BE2C (cell line): ENCODE results near the gene CABP7.

Experiments
- DNase-seq: peaks from one replicate; pipeline ENCODE4 v3.0.0-alpha.2; 2020
- H3K27me3 ChIP-seq: fragments of 250-450 bp; sonication (Bioruptor Pico); 2 replicates; pipeline ENCODE4 v1.5.1; 2020; ENCODE audit warnings: mild to moderate bottlenecking
- H3K36me3 ChIP-seq: fragments of 250-450 bp; sonication (Bioruptor Pico); 2 replicates; pipeline ENCODE4 v1.5.1; 2020; ENCODE audit warnings: mild to moderate bottlenecking
- H3K4me1 ChIP-seq: fragments of 250-450 bp; sonication (Bioruptor Pico); 2 replicates; pipeline ENCODE4 v1.5.1; 2020
- H3K4me3 ChIP-seq: 2 replicates; pipeline ENCODE4 v1.5.1; 2011; ENCODE audit warnings: low read depth, low read length
- H3K9me3 ChIP-seq: fragments of 250-450 bp; sonication (Bioruptor Pico); 2 replicates; pipeline ENCODE4 v1.5.1; 2020
- CTCF ChIP-seq: IDR thresholded peaks from 2 replicates; pipeline ENCODE4 v1.5.1; 2012; ENCODE audit warnings: mild to moderate bottlenecking, low read depth, low read length

The CABP7 gene

GRCh38 chr22:29767171-29768051 lies 47.6 kb downstream of the CABP7 start, which contains the start of gene UQCR10:
Gene UQCR10 (plus strand): TSS chr22:29767369. CDS start chr22:29767399, 30 bp downstream.
- Histone ChIP-seq H3K9me3 (no peaks in the 10 kb centered on the region), H3K4me3 (peak within 1 kb of the TSS; percentile 96), H3K36me3 (peaks cover 33% of the 10 kb centered on the region), H3K27me3 (no peaks in the 10 kb centered on the region), H3K4me1 (no peaks in the 10 kb centered on the region)
- TF ChIP-seq CTCF: no peak
- peak; percentile 95 for DNase-seq

GRCh38 chr22:29768052-29768693 lies 48.4 kb downstream of the CABP7 start:
- H3K9me3 ChIP-seq: no peaks in the 10 kb centered on the region
- H3K4me3 ChIP-seq: peak overlapping the region; percentile 96
- no peaks in the 10 kb centered on the region for H3K27me3 ChIP-seq
- TF ChIP-seq CTCF: no peak
- peaks cover 33% of the 10 kb centered on the region for H3K36me3 ChIP-seq
- no peak for DNase-seq
- H3K4me1 ChIP-seq: no peaks in the 10 kb centered on the region

- Histone ChIP-seq H3K4me1 (no peaks in the 10 kb centered on the region), H3K4me3 (no peak overlapping the region), H3K9me3 (no peaks in the 10 kb centered on the region), H3K36me3 (peaks cover 33% of the 10 kb centered on the region), H3K27me3 (no peaks in the 10 kb centered on the region)
- DNase-seq: no peak
- TF ChIP-seq CTCF: no peak
Measured at GRCh38 chr22:29769723-29770321, 50.0 kb downstream of the CABP7 start.

- Histone ChIP-seq H3K36me3 (peaks cover 33% of the 10 kb centered on the region), H3K4me3 (no peak overlapping the region), H3K27me3 (no peaks in the 10 kb centered on the region), H3K9me3 (no peaks in the 10 kb centered on the region), H3K4me1 (no peaks in the 10 kb centered on the region)
- DNase-seq: peak; percentile 36
- TF ChIP-seq CTCF: peak; percentile 66
Measured at GRCh38 chr22:29772170-29772641, 52.4 kb downstream of the CABP7 start.

- H3K9me3 ChIP-seq: no peaks in the 10 kb centered on the region
- H3K27me3 ChIP-seq: no peaks in the 10 kb centered on the region
- no peak overlapping the region for H3K4me3 ChIP-seq
- H3K4me1 ChIP-seq: no peaks in the 10 kb centered on the region
- no peak for TF ChIP-seq CTCF
- peaks cover 31% of the 10 kb centered on the region for H3K36me3 ChIP-seq
- DNase-seq: no peak
Measured at GRCh38 chr22:29773233-29773632, 53.4 kb downstream of the CABP7 start.
